SIG-M5 (cell line): Measurements from ENCODE around the gene ZNF785.
"Not testable (repeated sequence)": the region's sequence is repeated elsewhere in the genome, so short reads cannot be mapped to it uniquely, and the experiment has no call there.

Experiments used
- DNase-seq: peaks from one replicate; lab custom pipeline; 2025; lab: John Stamatoyannopoulos, UW

ZNF785 gene

DNA sequence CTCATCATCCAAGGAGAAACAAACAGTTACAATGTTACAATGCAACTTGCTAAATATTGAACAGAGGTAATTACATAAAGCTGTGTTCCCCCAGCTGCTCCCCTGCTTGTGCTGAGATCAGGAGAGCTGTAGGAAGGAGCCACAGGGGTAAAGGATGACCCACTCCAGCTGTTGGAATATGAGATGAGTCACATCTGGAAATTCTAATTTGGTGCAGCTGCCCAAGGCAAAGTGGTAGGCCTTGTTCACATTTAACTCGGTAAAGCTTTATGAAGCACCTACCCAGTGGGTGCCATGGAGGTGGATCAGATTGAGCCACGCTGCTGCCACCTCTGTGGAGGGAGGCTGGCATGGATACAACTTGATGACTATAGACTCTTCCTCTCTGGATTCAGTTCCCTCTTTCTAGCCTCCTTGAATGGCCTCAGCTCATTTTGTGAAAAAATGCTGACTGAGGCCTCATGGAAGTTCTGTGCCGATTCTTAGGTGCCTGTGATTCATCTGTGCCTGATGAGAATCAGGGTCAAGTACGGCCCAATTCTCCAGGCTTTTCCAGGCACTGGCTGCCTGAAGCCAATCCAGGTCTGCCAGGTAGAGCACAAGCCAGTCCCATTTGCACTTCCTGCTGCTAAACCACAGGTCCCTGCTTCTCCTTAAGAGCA, 17.2 kb upstream of the ZNF785 start:
- DNase-seq = no peak

DNA sequence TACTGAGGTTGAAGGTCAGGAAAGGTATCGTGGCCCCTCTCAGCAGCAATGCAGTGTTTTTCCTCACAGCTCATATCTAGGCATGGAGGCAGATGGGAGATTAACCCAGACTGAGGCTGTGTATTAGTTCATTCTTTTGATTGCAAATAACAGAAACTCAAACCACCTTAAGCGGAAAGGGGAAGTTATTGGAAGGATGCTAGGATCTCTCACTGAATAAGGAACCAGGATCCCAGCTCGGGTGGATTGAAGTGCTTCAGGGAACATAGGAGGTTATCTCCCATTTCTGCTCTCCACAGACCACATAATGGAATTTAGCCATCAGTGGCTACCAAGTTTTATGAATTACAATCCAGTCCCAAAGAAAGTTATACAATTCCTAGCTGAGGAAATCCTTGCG, 16.5 kb upstream of the ZNF785 start:
- DNase-seq = no peak

DNA sequence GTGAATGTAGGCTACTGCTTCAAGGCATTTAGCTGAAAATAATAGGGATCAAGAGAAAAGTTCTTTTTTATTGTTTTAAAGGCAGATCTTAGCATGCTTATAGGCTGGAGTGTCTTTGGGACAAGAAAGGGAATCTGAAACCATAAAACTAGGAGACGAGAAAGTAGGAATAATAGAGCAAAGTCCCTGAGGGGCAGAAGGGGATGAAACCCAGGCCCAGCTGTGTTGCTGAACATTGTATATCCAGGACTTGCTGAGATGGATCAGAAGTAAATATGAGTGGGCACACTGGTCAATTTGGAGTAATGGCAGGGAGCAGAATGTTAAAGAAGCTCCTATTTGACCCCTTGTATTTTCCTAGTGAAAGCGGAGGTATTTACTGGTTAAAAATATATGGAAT, 15.4 kb upstream of the ZNF785 start:
- no peak for DNase-seq

DNA sequence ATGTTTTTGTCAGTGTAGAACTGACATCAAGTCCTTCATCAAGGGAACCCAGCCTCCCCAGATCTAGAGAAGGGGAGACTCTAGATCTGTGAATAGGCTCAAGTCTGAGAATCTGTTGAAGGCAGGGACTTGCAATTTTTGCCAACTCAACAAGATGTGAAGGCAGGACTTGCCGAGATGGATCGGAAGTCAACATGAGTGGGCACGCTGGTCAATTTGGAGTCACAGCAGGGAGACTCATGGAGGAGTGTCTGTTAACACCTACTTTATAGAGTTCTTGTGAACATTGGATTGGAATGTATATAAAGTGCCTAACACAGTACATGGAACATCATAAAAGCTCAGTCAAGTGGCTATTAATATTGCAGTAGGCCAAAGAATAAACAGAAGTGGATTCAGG, 14.7 kb upstream of the ZNF785 start:
- no peak for DNase-seq

DNA sequence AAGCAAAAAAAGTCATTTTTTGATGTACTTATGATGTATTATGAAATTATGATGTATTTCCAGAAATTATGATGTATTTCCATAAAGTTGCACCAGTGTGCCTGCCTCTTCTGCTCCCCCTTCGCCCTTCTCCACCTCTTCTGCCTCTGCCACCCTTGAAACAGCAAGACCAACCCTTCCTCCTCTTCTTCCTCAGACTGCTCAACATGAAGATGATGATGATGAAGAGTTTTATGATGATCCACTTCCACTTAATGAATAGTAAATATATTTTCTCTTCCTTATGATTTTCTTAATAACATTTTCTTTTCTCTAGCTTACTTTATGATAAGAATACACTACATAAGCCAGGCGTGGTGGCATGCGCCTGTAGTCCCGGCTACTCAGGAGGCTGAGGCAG, 7.4 kb upstream of the ZNF785 start:
- DNase-seq = no peak

DNA sequence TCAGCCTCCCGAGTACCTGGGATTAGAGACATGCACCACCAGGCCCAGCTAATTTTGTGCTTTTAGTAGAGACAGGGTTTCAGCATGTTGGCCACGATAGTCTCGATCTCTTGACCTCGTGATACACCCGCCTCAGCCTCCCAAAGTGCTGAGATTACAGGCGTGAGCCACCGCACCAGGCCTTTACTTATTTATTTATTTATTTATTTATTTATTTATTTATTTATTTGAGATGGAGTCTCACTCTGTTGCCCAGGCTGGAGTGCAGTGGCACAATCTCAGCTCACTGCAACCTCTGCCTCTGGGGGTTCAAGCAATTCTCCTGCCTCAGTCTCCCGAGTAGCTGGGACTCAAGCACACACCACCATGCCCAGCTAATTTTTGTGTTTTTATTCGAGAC, 5.4 kb upstream of the ZNF785 start:
- not testable (repeated sequence) for DNase-seq

DNA sequence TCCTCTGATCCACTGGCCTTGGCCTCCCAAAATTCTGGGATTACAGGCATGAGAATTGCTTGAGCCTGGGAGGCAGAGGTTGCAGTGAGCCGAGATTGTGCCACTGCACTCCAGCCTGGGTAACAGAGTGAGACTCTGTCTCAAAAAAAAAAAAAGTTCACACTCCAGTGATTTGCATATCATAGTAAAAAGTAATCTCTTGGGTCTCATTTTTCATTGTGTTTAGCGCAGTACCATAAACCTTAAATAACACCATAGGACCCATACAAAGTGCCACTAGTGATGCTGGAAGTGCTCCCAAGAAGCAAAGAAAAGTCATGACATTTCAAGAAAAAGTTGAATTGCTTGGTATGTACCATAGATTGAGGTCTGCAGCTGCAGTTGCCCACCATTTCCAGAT, 4.1 kb upstream of the ZNF785 start:
- not testable (repeated sequence) for DNase-seq

DNA sequence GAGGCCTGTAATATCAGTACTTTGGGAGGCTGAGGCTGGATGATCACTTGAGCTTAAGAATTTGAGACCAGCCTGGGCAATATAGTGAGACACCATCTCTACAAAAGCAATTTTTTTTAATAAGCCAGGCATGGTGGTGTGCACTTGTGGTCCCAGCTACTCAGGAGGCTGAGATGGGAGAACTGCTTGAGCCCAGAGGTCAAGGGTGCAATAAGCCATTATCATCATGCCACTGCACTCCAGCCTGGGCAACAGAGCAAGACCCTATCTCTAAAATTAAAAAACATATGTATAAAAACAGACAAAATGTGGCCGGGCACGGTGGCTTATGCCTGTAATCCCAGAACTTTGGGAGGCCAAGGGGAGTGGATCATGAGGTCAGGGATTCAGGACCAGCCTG, 3.2 kb upstream of the ZNF785 start:
- DNase-seq = no peak

DNA sequence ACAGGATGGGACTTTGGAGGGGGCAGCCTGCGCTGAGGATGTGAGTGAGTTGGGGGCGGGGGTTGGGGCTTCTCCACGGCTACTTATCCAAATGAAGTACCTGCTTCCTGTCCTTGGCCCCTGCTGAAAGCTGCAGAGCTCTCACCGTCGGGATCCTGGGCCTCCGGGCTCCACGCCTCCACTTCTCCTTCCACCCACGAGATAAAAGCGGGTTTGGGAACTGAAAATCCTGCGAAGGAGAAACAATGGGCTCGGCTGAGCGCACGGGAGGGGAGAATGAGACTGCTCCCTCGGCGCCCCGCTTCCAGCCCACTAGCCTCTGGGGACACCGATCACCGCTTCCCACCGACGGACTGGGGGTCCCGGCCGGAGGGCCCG, 486 bp downstream of the ZNF785 start:
- no peak for DNase-seq

DNA sequence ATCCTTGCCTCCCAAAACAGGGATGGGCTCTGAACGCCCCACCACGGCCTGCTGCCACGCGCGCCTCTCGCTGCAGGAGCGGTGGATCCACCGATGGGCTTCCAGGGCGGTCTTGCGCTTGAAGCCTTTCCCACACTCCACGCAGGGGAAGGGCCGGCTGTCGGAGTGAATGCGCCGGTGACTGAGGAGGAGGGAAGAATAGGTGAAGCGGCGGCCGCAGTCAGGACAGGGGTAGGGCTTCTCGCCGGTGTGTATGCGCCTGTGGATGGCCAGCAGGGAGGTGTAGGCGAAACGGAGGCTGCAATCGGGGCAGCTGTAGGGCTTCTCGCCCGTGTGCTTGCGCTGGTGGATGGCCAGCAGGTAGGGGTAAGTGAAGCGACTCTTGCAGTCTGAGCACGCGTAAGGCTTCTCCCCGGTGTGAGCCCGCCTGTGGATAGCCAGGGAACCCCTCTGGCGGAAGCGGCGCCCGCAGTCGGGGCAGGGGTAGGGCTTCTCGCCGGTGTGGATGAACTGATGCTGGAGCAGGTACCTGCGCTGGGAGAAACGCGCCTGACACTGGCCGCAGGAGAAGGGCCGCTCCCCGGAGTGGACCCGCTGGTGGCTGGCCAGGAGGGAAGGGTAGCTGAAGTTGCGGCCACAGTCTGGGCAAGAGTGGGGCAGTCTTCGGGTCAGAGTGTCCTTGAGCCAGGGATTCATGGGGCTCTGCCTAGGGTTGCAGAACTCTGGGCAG, 2.7 kb downstream of the ZNF785 start:
- DNase-seq = no peak

DNA sequence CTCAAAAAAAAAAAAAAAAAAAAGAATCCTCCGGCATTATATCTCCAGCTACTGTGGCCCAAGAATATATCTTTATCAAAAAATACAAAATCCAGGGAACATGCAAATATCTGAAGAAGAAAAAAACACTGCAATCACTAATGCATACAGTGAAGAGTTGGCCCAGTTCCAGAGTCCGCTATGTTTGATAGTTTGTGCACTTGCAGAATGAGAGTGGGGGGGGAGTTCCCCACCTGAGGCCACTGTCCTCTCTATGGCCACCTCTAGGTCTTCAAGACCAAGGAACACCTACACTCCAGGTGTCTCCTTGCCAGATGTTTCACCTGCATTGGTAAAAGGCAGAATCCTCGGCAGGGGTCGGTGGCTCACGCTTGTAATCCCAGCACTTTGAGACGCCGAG, 4.0 kb downstream of the ZNF785 start:
- no peak for DNase-seq

DNA sequence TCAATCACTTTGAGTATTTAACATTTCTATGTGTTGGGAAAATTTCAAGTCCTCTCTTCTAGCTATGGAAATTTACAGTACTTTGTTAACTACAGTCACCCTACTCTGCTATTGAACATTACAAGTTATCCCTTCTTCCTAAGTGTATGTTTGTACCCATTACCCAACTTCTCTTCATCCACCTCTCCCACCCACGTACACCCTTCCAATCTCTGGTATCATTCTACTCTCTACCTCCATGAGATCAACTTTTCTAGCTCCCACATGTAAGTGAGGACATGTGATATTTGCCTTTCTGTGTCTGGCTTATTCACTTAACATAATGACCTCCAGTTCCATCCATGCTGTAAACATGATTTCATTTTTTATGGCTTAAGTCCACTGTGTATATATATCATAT, 10.8 kb downstream of the ZNF785 start:
- no peak for DNase-seq

DNA sequence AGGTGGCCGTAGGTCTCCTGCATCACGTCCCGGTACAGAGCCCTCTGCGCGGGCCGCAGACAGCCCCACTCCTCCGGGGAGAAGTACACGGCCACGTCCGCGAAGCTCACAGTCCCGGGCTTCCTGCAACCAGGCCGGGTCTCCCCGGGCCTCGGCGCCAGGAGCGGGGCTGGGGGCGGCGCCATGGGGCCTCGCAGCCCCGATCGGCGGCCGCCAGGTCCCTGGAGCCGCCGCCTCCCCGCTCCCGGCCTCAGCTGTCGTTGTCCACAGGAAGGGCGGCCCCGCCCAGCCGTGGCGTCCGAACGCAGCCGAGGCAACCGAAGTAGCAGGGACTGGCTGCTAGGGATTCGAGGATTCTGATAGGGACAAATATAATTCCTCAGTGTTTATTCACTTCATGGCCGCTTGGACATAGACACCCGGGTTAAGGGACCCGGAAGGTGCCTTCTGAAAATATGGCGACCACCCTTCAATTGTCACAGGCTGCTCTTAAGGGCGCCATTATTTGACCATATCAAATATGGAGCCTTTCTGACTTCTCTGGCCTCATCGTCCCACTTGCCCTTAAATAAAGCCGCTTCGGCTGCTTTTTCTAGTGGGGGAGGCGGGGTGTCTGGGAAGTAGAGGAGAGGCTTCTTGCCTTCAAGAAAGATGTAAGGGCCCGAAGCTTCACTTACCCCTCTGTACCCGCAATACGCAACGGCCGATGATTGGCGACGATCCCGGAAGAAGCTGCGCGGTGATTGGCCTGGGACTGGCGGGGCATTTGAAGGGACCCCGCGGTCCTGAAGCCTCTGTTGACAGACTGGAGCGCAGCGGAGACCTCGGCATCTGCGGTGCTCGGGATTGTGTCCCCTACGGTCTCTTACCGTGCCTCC, 13.8 kb downstream of the ZNF785 start, which contains the start of gene ZNF688:
Gene ZNF688, minus strand, starts transcription at position 270 of the 878 bp plus-strand sequence. Its CDS starts 85 bp downstream, at position 185.
- DNase-seq = peak; percentile 92

DNA sequence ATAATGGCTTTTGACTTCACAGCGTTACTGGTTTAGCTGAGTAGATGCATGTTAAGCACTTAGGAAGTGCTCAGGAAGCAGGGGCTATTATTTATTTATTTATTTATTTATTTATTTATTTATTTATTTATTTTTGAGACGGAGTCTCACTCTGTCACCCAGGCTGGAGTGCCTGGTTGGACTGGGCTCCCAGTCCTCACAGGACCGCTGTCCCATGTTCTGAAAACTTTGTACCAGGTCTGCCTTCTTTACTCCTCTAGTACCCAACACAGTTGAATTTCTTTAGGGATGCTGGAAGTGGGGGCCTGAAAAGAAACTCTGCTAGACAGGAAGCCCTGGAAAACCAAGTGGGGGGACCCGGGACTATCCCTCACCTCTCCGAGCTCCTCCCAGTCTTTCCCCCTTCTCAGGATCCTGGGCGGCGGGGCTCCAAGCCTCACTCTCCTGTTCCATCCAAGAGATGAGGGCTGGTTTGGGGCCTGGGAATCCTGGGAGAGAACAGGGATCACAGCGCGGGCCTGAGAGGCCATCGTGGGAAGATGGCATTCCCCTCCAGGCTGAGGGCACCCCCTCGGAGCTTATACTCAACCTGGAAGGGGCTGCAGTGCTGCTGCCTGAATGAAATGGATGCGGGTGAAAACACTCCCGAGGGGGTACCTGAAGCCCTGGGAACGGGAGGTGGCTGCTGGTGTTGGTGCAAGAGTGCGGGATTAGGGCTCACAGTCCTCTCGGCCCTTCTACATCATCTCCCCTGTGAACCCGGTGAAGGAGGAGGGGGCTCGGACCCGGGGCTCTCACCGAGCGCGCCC, 14.7 kb downstream of the ZNF785 start:
- DNase-seq = no peak

DNA sequence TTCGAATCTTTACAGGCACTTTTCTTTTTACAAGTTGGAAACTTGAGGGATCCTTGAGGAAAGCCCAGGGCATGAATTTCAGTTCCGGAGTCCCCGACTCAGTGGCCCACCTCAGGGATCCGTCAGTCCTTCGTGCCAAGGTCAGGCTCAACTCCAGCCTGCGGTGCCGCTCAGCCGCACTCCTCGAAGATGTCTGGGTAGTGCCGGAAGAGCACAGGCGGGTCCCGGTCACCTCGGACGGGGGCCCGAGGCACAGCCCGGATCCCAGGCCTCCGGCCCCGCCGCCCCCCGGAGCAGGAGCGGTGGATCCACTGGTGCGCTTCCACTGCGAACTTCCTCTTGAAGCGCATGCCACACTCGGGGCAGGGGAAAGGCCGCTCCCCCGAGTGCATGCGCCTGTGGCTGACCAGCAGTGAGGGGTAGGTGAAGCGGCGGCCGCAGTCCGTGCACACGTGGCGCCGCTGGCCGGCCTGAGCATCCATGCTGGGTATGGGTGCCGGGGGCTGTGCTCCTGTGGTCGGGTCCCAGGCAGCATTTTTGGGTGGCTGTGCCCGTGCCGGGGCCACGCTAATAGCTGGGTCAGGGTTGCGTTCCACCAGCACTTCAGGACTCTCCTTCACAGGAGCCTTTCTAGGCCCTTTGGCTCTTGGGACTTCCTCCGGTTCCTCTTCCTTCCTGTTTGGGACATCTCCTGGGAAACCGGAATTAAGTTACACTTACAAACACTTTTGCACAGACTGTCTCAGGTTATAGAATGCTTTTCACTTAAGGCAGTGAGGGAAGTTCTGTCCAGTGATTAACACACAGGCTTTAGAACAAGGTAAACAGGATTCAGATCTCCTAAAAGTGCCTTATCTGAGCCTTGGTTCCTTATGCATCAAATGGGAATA, 15.5 kb downstream of the ZNF785 start:
- DNase-seq = no peak

DNA sequence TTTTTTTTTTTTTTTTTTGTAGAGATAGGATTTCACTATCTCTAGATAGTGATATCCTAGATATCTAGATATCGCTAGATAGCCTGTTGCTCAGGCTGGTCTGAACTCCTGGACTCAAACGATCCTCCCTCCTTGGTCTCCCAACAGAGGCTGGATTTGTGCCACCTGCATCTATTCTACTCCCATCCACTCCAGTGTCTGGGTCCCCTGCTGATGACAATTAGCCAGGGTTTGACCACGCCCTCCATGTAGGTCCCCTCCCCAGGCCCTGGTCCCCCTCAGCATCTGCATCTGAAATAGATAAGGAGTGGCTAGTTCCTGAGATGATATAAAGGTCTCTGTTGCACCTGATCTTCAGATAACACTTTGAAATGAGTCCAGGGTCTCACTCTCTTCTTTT, 16.2 kb downstream of the ZNF785 start:
- DNase-seq = no peak

DNA sequence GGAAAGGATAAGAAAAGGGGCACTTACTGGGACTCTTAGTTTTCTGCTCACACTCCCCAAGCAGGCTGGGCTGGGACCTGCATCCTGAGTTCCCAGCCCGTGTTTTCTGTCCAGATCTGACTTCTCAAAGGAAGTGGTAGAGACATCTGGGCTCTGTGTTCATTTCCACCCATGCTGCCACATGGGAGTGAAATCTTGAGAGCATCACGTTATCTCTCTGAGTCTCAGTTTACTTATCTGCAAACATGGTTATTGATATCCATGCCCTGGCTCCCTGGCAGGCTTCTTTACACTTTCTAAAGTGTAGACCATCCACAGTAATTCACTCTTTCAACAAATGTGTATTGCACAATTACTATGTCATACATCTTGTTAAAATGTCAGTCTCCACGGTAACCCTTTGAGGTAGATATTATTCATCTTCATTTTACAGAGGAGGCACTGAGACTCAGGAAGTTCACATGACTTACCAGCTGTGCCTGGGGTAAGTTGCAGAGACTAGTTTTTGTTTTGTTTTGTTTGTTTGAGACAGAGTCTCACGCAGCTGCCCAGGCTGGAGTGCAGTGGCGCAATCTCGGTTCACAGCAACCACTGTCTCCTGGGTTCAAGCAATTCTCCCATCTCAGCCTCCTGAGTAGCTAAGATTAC, 17.4 kb downstream of the ZNF785 start:
- peak; percentile 67 for DNase-seq

DNA sequence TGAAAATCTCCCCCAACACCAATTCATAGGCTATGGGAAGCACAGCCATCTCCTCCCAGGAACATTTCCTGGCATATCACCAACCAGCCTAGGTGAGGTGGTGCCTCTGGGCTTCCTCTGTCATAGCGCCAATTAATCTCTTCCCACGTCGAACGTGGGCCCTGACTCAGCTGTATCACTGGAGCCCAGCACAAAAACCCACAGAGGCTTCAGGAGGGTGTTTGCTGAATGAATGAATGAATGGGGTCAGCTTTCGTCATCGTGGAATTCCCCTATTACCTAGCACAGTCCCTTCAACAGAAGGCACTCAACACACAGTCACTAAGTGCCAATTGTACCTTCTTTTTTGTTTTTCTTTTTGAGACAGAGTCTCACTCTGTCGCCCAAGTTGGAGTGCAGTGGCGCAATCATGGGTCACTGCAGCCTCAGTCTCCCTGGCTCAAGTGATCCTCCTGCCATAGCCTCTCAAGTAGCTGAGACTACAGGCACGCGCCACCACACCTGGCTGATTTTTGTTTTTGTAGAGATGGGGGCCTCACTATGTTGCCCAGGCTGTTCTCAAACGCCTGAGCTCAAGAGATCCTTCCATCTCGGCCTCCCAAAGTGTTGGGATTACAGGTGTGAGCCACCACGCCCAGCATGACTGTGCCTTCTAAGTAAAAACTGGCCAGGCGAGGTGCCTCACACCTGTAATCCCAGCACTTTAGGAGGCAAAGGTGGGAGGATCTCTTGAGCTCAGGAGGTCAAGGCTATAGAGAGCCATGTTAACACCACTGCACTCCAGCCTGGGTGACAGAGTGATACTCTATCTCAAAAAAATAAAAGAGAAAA, 18.1 kb downstream of the ZNF785 start:
- DNase-seq = no peak

DNA sequence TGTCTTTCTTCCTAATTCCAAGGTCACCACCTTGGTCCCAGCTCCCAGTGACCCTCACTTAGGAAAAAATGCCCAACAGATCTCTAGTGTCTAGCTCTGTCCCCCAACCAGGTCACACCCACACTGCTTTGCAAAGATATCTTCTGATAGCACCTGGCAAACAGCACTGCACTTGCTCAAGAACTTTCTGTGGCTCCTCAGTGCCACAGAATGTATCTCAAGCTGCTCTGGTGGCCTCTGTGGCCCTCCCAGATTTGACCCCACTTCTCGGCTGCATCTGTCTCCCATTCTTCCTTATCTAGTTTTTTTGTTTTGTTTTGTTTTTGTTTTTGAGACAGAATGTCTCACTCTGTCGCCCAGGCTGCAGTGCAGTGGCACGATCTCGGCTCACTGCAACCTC, 19.0 kb downstream of the ZNF785 start:
- no peak for DNase-seq

DNA sequence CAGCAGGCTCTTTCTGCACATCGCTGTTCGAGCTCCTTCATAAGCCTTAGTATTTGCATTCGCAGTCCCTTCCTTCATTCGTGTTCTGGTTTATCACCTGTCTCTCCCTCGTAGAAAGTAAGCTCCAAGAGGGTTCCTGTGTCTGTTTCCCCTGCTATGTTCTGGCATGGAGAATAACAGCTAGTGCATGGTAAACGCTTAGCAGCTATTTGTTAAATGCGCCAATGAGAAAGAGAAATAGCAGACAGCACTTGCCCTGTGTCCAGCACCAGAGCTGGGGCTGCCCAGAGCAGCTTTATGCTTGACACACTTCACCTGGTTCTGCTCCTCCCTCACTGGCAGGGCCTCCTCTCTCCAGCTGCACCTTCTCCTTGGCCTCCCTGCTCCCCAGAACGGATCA, 19.5 kb downstream of the ZNF785 start:
- no peak for DNase-seq
